Skeletal muscle satellite cell (primary cell): ENCODE results near the gene MAPKAP1.

Experiments
- H3K27me3 ChIP-seq: 2 replicates; pipeline ENCODE4 v1.7.0; 2013; ENCODE audit warnings: low read length; ENCODE audit not compliant: control insufficient read depth, insufficient read depth
- H3K36me3 ChIP-seq: 2 replicates; pipeline ENCODE4 v1.7.0; 2013; ENCODE audit warnings: mild to moderate bottlenecking, control low read depth, low read length; ENCODE audit not compliant: insufficient read depth
- H3K4me1 ChIP-seq: 2 replicates; pipeline ENCODE4 v1.7.0; 2013; ENCODE audit warnings: low read length; ENCODE audit not compliant: control insufficient read depth, insufficient read depth
- H3K4me2 ChIP-seq: 2 replicates; pipeline ENCODE4 v1.7.0; 2013; ENCODE audit warnings: mild to moderate bottlenecking, low read length
- H3K4me3 ChIP-seq: 2 replicates; pipeline ENCODE4 v1.7.0; 2013; ENCODE audit warnings: low read length
- H3K9ac ChIP-seq: 2 replicates; pipeline ENCODE4 v1.7.0; 2013; ENCODE audit warnings: mild to moderate bottlenecking, low read depth, low read length, moderate library complexity
- H3K9me3 ChIP-seq: replicated peaks from 2 replicates; pipeline ENCODE4 v1.7.0; 2013; ENCODE audit warnings: mild to moderate bottlenecking, control low read depth, low read length

MAPKAP1 gene

GRCh38 chr9:125637241-125637640 is 69.8 kb downstream of the MAPKAP1 start:
- H3K9ac ChIP-seq: no peak overlapping the region
- no peaks in the 10 kb centered on the region for H3K36me3 ChIP-seq
- no peak overlapping the region for H3K4me3 ChIP-seq
- no peak overlapping the region for H3K4me2 ChIP-seq
- H3K4me1 ChIP-seq: peaks cover 28% of the 10 kb centered on the region
- no peaks in the 10 kb centered on the region for H3K9me3 ChIP-seq
- H3K27me3 ChIP-seq: no peaks in the 10 kb centered on the region

DNA sequence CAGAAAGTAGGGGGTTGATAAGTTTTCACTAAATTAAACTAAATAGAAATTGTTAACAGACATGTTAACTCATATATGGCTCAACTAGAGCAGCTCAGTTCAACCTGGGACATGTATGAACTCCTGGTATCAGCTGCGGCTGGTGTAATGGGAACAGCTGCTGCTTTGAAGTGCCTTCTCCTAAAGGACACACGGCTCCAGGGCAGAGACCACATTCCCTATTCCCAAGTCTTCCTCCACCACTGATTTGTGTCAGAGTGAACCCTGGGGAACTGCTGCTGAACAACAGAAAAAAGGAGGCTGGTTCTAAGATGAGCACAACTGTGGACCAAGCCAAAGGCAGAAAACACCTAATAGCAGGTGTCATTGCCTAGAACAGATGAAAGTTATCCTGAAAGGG is 71.1 kb downstream of the MAPKAP1 start:
- Histone ChIP-seq H3K9me3 (no peaks in the 10 kb centered on the region), H3K4me1 (peaks cover 37% of the 10 kb centered on the region), H3K4me2 (no peak overlapping the region), H3K9ac (no peak overlapping the region), H3K36me3 (no peaks in the 10 kb centered on the region), H3K27me3 (no peaks in the 10 kb centered on the region), H3K4me3 (no peak overlapping the region)

DNA sequence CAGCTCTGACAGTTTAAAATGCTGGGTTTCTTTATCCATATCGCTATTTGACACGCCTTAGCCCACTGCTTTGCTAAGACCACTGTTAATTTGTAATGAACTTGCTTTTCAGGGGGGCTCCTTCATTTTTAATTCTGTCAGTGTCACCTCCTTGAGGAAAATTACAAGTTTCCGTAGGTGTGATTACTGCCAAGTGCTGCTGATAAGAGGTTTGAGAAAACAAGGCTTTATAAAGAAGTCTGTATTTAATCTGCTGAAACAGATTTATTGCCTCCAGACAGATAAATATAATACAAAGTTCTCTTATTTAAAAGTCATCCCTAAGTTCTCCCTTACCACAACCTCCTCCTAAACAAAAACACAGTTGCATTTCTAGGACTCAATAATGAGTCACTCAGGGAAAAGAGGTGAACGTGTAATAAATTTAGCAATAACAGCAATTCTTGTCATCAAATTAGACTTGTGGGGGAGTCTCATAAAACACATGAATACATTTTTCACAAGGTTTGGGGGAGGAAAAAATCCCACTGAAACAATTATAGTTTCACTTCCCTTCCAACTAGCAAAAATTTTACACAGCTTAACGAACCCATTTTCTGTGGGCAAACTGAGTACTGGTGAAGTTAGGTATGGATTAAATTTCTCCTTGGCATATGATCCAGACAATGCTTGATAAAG is 72.8 kb downstream of the MAPKAP1 start:
- Histone ChIP-seq H3K27me3 (no peaks in the 10 kb centered on the region), H3K36me3 (no peaks in the 10 kb centered on the region), H3K4me3 (no peak overlapping the region), H3K9me3 (no peaks in the 10 kb centered on the region), H3K4me2 (peak overlapping the region; percentile 37), H3K4me1 (peaks cover 37% of the 10 kb centered on the region), H3K9ac (no peak overlapping the region)

- H3K4me1 ChIP-seq: peaks cover 37% of the 10 kb centered on the region
- no peaks in the 10 kb centered on the region for H3K36me3 ChIP-seq
- H3K4me3 ChIP-seq: no peak overlapping the region
- H3K9me3 ChIP-seq: no peaks in the 10 kb centered on the region
- no peaks in the 10 kb centered on the region for H3K27me3 ChIP-seq
- no peak overlapping the region for H3K4me2 ChIP-seq
- no peak overlapping the region for H3K9ac ChIP-seq
These were observed 73.8 kb downstream of the MAPKAP1 start for GRCh38 chr9:125633116-125633745.

- Histone ChIP-seq H3K4me1 (peaks cover 37% of the 10 kb centered on the region), H3K9me3 (no peaks in the 10 kb centered on the region), H3K36me3 (no peaks in the 10 kb centered on the region), H3K27me3 (no peaks in the 10 kb centered on the region), H3K4me3 (no peak overlapping the region), H3K4me2 (peak overlapping the region; percentile 22), H3K9ac (no peak overlapping the region)
These were observed 74.5 kb downstream of the MAPKAP1 start for GRCh38 chr9:125632321-125633115.

DNA sequence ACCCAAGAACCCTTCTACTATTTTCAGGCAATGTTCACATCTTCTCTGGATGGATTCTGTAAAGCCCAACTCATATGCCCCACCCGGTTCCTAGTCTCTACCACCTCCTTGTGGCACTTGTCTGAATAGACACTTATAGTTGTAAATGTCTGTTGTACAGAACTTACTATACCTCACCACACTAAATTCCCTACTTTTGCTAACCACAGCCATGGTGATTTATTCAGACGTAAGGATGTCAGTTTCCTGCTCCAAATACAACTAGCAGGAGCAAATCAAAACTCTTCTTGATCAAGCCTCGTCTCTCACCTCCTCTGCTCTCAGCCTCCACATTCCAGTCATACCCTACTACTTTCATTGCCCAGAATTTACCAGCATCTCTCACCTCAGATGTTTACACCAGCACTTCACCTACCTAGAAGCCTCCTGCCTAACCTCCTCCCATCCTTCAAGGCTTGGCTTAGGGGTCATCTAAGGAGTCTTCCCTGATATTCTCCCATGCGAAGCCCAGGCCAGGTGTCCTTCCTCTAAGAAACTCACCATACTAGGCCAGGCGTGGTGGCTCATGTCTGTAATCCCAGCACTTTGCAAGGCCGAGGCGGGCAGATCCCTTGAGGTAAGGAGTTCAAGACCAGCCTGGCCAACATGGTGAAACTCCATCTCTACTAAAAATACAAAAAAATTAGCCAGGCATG is 75.5 kb downstream of the MAPKAP1 start:
- Histone ChIP-seq H3K9ac (no peak overlapping the region), H3K4me2 (no peak overlapping the region), H3K36me3 (no peaks in the 10 kb centered on the region), H3K27me3 (no peaks in the 10 kb centered on the region), H3K9me3 (no peaks in the 10 kb centered on the region), H3K4me1 (peaks cover 37% of the 10 kb centered on the region), H3K4me3 (no peak overlapping the region)

GRCh38 chr9:125630436-125630835 is 76.6 kb downstream of the MAPKAP1 start:
- H3K4me3 ChIP-seq: no peak overlapping the region
- H3K4me2 ChIP-seq: no peak overlapping the region
- no peaks in the 10 kb centered on the region for H3K27me3 ChIP-seq
- no peaks in the 10 kb centered on the region for H3K9me3 ChIP-seq
- H3K36me3 ChIP-seq: no peaks in the 10 kb centered on the region
- peaks cover 37% of the 10 kb centered on the region for H3K4me1 ChIP-seq
- no peak overlapping the region for H3K9ac ChIP-seq

- no peak overlapping the region for H3K4me3 ChIP-seq
- no peaks in the 10 kb centered on the region for H3K9me3 ChIP-seq
- H3K36me3 ChIP-seq: no peaks in the 10 kb centered on the region
- H3K9ac ChIP-seq: no peak overlapping the region
- no peak overlapping the region for H3K4me2 ChIP-seq
- H3K4me1 ChIP-seq: peaks cover 31% of the 10 kb centered on the region
- no peaks in the 10 kb centered on the region for H3K27me3 ChIP-seq
These were observed 77.6 kb downstream of the MAPKAP1 start for GRCh38 chr9:125629446-125629845.

GRCh38 chr9:125626187-125626586 is 80.8 kb downstream of the MAPKAP1 start:
- Histone ChIP-seq H3K36me3 (no peaks in the 10 kb centered on the region), H3K9me3 (no peaks in the 10 kb centered on the region), H3K27me3 (no peaks in the 10 kb centered on the region), H3K9ac (no peak overlapping the region), H3K4me1 (no peaks in the 10 kb centered on the region), H3K4me2 (no peak overlapping the region), H3K4me3 (no peak overlapping the region)

DNA sequence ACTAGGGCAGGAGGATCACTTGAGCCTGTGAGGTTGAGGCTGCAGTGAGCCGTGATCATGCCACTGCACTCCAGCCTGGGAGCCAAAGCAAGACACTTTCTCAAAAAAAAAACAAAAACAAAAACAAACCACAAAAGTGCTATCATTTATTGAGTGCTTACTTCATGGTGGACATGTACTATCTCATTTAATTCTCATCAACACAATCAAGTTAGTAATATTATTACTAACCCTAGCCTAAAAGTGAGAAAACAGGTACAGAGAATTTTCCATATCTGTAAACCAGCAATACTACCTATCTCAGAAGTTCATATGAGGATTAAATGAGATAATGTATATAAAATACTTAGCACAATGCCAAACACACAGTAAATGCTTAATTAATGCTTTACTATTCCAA is 85.8 kb downstream of the MAPKAP1 start:
- no peaks in the 10 kb centered on the region for H3K4me1 ChIP-seq
- no peak overlapping the region for H3K4me2 ChIP-seq
- H3K4me3 ChIP-seq: no peak overlapping the region
- H3K9me3 ChIP-seq: no peaks in the 10 kb centered on the region
- H3K27me3 ChIP-seq: no peaks in the 10 kb centered on the region
- H3K36me3 ChIP-seq: no peaks in the 10 kb centered on the region
- H3K9ac ChIP-seq: no peak overlapping the region

GRCh38 chr9:125620216-125620615 is 86.8 kb downstream of the MAPKAP1 start:
- H3K9me3 ChIP-seq: no peaks in the 10 kb centered on the region
- H3K36me3 ChIP-seq: no peaks in the 10 kb centered on the region
- no peaks in the 10 kb centered on the region for H3K27me3 ChIP-seq
- no peak overlapping the region for H3K9ac ChIP-seq
- H3K4me1 ChIP-seq: no peaks in the 10 kb centered on the region
- H3K4me3 ChIP-seq: no peak overlapping the region
- no peak overlapping the region for H3K4me2 ChIP-seq
